GM18867 (cell line): ENCODE results near the gene DCLK2.

Experiments used
- ATAC-seq: cut with Tn5 transposase; IDR thresholded peaks from one replicate; pipeline ENCODE4 v1.9.1; 2021; ENCODE audit warnings: mild to moderate bottlenecking, moderate library complexity; ENCODE audit not compliant: unreplicated experiment

DCLK2 gene

DNA sequence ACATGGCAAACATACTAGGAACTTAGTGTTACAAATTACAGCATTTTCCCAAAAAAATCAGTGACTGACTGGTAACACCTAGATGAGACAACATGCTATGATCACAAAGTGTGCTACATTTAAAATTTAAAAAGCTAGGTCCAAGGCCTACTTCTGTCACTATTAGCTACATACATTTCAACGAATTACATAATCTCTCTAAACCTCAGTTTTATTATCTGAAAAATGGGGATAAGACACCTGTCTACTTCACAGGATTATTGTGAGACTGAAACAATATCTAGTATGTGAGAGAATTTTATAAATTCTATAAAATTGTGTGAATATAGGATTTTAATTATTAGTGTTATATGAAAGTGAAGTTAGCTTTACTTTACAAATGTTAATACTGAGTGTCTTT is 228.5 kb downstream of the DCLK2 start:
- no peak for ATAC-seq
